Endothelial cell of umbilical vein (primary cell): Measurements from ENCODE around the gene C3orf33. TPM values are rescaled to one million over a fixed set of nuclear protein-coding genes. Genes with fewer than 3 reads are reported as not detected.

Experiments used
- BruUV-seq: library from RNA; stranded (reverse); fragments of 400-500 nt; replicated peaks from 2 replicates; lab custom pipeline; 2021; lab: Mats Ljungman, UMichigan
- CTCF ChIA-PET: fragments of 300-600, 350-600 bp; sonication (Branson Sonifier 250); formaldehyde crosslinking; loops from one replicate; lab custom pipeline; 2021; ENCODE audit warnings: antibody characterized with exemption, inconsistent platforms; lab: Charles Lee
- POLR2A ChIA-PET: fragments of 300-600, 350-600 bp; sonication (Branson Sonifier 250); formaldehyde crosslinking; loops from one replicate; lab custom pipeline; 2021; ENCODE audit warnings: antibody characterized with exemption, inconsistent platforms; lab: Charles Lee
- DNase-seq: peaks from one replicate; pipeline ENCODE4 v3.0.0-alpha.2; 2011; ENCODE audit warnings: low read depth, low spot score
- FAIRE-seq: peaks from 2 replicates; lab custom pipeline; 2011; peaks lifted over from hg19 to GRCh38; lab: Jason Lieb, UNC
- H2AFZ ChIP-seq: 2 replicates; pipeline ENCODE4 v1.6.0; 2012; ENCODE audit warnings: low read depth, low read length, control low read depth, inconsistent platforms
- H3K27ac ChIP-seq: 2 replicates; pipeline ENCODE4 v1.5.1; 2011; ENCODE audit warnings: low read depth, mild to moderate bottlenecking, control low read depth, low read length, moderate library complexity; ENCODE audit not compliant: insufficient read depth
- H3K27me3 ChIP-seq, 2 experiments: 2 replicates each; pipeline versions ENCODE4 v1.6.0 to v1.6.1; 2011; ENCODE audit warnings: low read length in 2 of 2, mixed read lengths in 1 of 2; ENCODE audit not compliant: control insufficient read depth in 2 of 2, insufficient read depth in 2 of 2
- H3K36me3 ChIP-seq, 2 experiments: 2 replicates in 1 of 2; 3 replicates in 1 of 2; pipeline ENCODE4 v1.5.1; 2011; ENCODE audit warnings: low read length in 2 of 2, mild to moderate bottlenecking in 1 of 2, moderate library complexity in 1 of 2; ENCODE audit not compliant: control insufficient read depth in 2 of 2, insufficient read depth in 2 of 2; ENCODE audit errors: extremely low read depth in 1 of 2
- H3K4me1 ChIP-seq: 3 replicates; pipeline ENCODE4 v1.5.1; 2011; ENCODE audit warnings: mild to moderate bottlenecking, low read length; ENCODE audit not compliant: control insufficient read depth, insufficient read depth; ENCODE audit errors: extremely low read depth
- H3K4me2 ChIP-seq: 2 replicates; pipeline ENCODE4 v1.6.1; 2011; ENCODE audit warnings: low read length, control low read depth, mixed read lengths; ENCODE audit not compliant: insufficient read depth
- H3K4me3 ChIP-seq, 3 experiments: fragments of 200-600 bp in 1 of 3; sonication (generic), shearing (Covaris generic) in 1 of 3; replicated peaks in 1 of 3; 2 replicates each; pipeline ENCODE4 v1.5.1; 2011 to 2016; ENCODE audit warnings: control low read depth in 3 of 3, low read length in 3 of 3, mild to moderate bottlenecking in 2 of 3, inconsistent platforms in 1 of 3, low read depth in 1 of 3, moderate library complexity in 1 of 3; ENCODE audit not compliant: insufficient read depth in 1 of 3
- H3K79me2 ChIP-seq: 2 replicates; pipeline ENCODE4 v1.6.0; 2012; ENCODE audit warnings: low read length, inconsistent platforms; ENCODE audit not compliant: control insufficient read depth, insufficient read depth
- H3K9ac ChIP-seq: replicated peaks from 2 replicates; pipeline ENCODE3; 2011; ENCODE audit warnings: low read length, control low read depth; ENCODE audit not compliant: insufficient read depth; ENCODE audit errors: extremely low read depth
- H3K9me1 ChIP-seq: replicated peaks from 3 replicates; pipeline ENCODE4 v1.6.0; 2011; ENCODE audit warnings: mild to moderate bottlenecking, low read length; ENCODE audit not compliant: control insufficient read depth, insufficient read depth; ENCODE audit errors: extremely low read depth
- H3K9me3 ChIP-seq: replicated peaks from 2 replicates; pipeline ENCODE4 v1.5.1; 2012; ENCODE audit warnings: low read length, inconsistent platforms; ENCODE audit not compliant: control insufficient read depth, insufficient read depth
- H4K20me1 ChIP-seq: replicated peaks from 2 replicates; pipeline ENCODE3; 2011; ENCODE audit warnings: mild to moderate bottlenecking, low read length; ENCODE audit not compliant: control insufficient read depth, insufficient read depth; ENCODE audit errors: extremely low read depth
- FOS ChIP-seq: IDR thresholded peaks from 2 replicates; pipeline ENCODE4 v1.6.1; 2011; ENCODE audit warnings: mild to moderate bottlenecking, low read length, moderate library complexity, borderline replicate concordance; ENCODE audit not compliant: insufficient read depth
- GATA2 ChIP-seq: IDR thresholded peaks from 2 replicates; pipeline ENCODE4 v1.7.0; 2011; ENCODE audit warnings: low read depth, mild to moderate bottlenecking, moderate library complexity, mixed read lengths, low read length; ENCODE audit not compliant: insufficient read length, insufficient read depth
- JUN ChIP-seq: IDR thresholded peaks from 2 replicates; pipeline ENCODE4 v1.6.1; 2011; ENCODE audit warnings: borderline replicate concordance, low read depth; ENCODE audit not compliant: insufficient read length, insufficient read depth
- POLR2A ChIP-seq: IDR thresholded peaks from 2 replicates; pipeline ENCODE4 v1.6.1; 2012; ENCODE audit warnings: low read depth, mild to moderate bottlenecking, control low read depth, low read length
- dilution Hi-C: fragments of 300-500 bp; cut with MboI; formaldehyde crosslinking; loops from one replicate; pipeline ENCODE4 v1.15.0; 2019; ENCODE audit warnings: low sequenced_read_pairs; ENCODE audit not compliant: extremely low pct_ligation_motif_present
- intact Hi-C: fragments of 100-400 bp; cut with micrococcal nuclease; formaldehyde crosslinking; loops from one replicate; pipeline ENCODE4 v1.10.0; 2022
- polyA plus RNA-seq, 4 experiments: library from polyadenylated mRNA; depleted of rRNA in 3 of 4; stranded (reverse) in 3 of 4; unstranded in 1 of 4; fragments of >200 nt; gene quantifications; 2 replicates each; pipeline versions ENCODE4 v1.2.1 to v1.2.3, GENCODE V29; 2011 to 2012; ENCODE audit warnings: missing spikeins in 1 of 4
- total RNA-seq: library from RNA; stranded (reverse); gene quantifications from 2 replicates; pipeline ENCODE4 v1.2.3, GENCODE V29; 2021
- TF ChIP-seq, protein P1 (sequence below): IDR thresholded peaks from 2 replicates; pipeline ENCODE4 v1.6.1; 2011; ENCODE audit not compliant: insufficient read depth, insufficient read length

The C3orf33 gene
- total and polyA plus RNA-seq, 2 donors (not counting 3 experiments of a cell fraction or from before 2014, with no cell fraction given), result 1.7 to 2.3 TPM

DNA sequence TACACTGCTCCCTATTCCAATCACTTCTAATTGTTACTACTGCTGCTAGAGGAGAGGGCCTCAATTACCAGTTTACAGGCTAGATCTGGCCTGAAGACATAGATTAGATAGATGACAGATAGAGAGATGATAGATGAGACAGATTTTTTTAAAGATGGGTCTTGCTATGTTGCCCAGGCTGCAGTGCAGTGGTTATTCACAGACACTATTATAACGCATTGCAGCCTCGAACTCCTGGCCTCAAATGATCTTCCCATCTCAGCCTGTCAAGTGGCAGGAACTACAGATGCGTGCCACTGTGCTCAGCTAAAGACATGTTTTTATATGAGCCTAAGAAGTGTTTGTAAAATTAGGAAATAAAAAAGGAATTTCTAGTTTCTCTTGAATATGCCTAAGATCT, 41.9 kb upstream of the C3orf33 start:
- dilution Hi-C loops, result no loop called here
- FAIRE-seq, result no peak
- H3K79me2 ChIP-seq, result peaks cover 75% of the 10 kb centered on the region

DNA sequence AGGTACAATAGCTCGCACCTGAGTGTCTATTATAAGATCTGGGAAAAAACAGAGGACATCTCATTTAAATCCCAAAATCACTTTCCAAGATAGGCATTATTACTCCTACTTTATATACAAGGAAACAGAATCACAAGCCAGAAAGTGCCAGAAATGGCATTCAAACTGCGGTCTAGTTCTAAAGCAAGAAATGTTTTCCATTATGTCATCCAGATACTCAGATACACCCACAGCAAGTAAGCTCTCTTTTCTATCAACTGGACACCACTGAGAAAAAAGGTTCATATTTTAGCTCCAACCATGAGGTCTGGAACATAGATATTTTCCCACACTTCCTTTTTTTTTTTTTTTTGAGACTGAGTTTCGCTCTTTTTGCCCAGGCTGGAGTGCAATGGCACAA, 40.0 kb upstream of the C3orf33 start:
- Histone ChIP-seq H3K27ac (no peak overlapping the region), H3K4me3 (no peak overlapping the region), H3K9me3 (no peaks in the 10 kb centered on the region), H3K36me3 (no peaks in the 10 kb centered on the region), H2AFZ (no peak overlapping the region), H3K4me2 (no peak overlapping the region), H4K20me1 (no peaks in the 10 kb centered on the region), H3K4me1 (no peaks in the 10 kb centered on the region), H3K9ac (no peak overlapping the region), H3K27me3 (no peaks in the 10 kb centered on the region), H3K79me2 (peaks cover 60% of the 10 kb centered on the region), H3K9me1 (no peaks in the 10 kb centered on the region)
- no peak for TF ChIP-seq JUN
- TF ChIP-seq, protein P1, sequence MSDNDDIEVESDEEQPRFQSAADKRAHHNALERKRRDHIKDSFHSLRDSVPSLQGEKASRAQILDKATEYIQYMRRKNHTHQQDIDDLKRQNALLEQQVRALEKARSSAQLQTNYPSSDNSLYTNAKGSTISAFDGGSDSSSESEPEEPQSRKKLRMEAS, result no peak
- no peak for TF ChIP-seq FOS
- TF ChIP-seq GATA2, result no peak
- BruUV-seq, result no TSS peak
- POLR2A ChIA-PET, result no interaction called here
- intact Hi-C loops, result no loop called here
- DNase-seq (no peak), FAIRE-seq (no peak)
- CTCF ChIA-PET, result interaction anchor here (1.7 kb wide), 1 partner anchor 40 kb away, joined by 11 read pairs; the partner anchor contains the start of gene C3orf33
- dilution Hi-C loops, result no loop called here

More for the DNA sequence above, 41.9 kb upstream of the C3orf33 start:
- no peaks in the 10 kb centered on the region for H3K36me3 ChIP-seq
- ChIA-PET CTCF (no interaction called here), POLR2A (no interaction called here)
- H3K4me2 ChIP-seq, result no peak overlapping the region
- no peak overlapping the region for H3K9ac ChIP-seq
- H3K27me3 ChIP-seq, result no peaks in the 10 kb centered on the region
- no peak for TF ChIP-seq POLR2A
- no peaks in the 10 kb centered on the region for H4K20me1 ChIP-seq
- BruUV-seq, result no TSS peak
- no peak overlapping the region for H3K27ac ChIP-seq
- H3K9me1 ChIP-seq, result no peaks in the 10 kb centered on the region
- peaks cover 7% of the 10 kb centered on the region for H3K4me1 ChIP-seq
- no peak for DNase-seq
- intact Hi-C loops, result no loop called here
- no peaks in the 10 kb centered on the region for H3K9me3 ChIP-seq
- H2AFZ ChIP-seq, result no peak overlapping the region
- H3K4me3 ChIP-seq, result no peak overlapping the region
